DND-41 (cell line): ENCODE measurements around the gene IRGC.

ENCODE experiments used
- CTCF ChIP-seq: IDR thresholded peaks from 2 replicates; pipeline ENCODE4 v1.5.1; 2012; ENCODE audit warnings: borderline replicate concordance, low read length, moderate library complexity, mild to moderate bottlenecking; ENCODE audit not compliant: poor library complexity, severe bottlenecking; ENCODE audit errors: extremely low read depth
- EZH2 ChIP-seq: IDR thresholded peaks from 3 replicates; pipeline ENCODE4 v1.6.1; 2012; ENCODE audit warnings: borderline replicate concordance, low read depth, mild to moderate bottlenecking, moderate library complexity, low read length, inconsistent platforms; ENCODE audit not compliant: severe bottlenecking

GRCh38 chr19:43695985-43696704 lies 19.7 kb upstream of the IRGC start:
- TF ChIP-seq CTCF, result no peak
- TF ChIP-seq EZH2, result no peak
